CD14-positive monocyte (primary cell): Measurements from ENCODE around the gene FNIP2. TPM values are rescaled to one million over a fixed set of nuclear protein-coding genes. Genes with fewer than 3 reads are reported as not detected.

Experiments used
- DNase-seq, 3 donors: peaks; one replicate each; pipeline ENCODE4 v3.0.0-alpha.2; 2011 to 2022
- H2AFZ ChIP-seq: 2 replicates; pipeline ENCODE4 v1.6.0; 2012; ENCODE audit warnings: mild to moderate bottlenecking, low read depth, low read length, inconsistent platforms; ENCODE audit not compliant: insufficient read depth, poor library complexity, severe bottlenecking
- H3K27ac ChIP-seq, 2 donors: 1 replicate in 1 of 2; 2 replicates in 1 of 2; pipeline ENCODE4 v1.5.1; 2012 to 2013; ENCODE audit warnings: low read length in 2 of 2, control low read depth in 1 of 2, inconsistent platforms in 1 of 2, low read depth in 1 of 2, mild to moderate bottlenecking in 1 of 2
- H3K27me3 ChIP-seq, 2 donors: one replicate each; pipeline versions ENCODE4 v1.6.0 to v1.6.1; 2011 to 2013; ENCODE audit warnings: low read length in 2 of 2; ENCODE audit not compliant: control insufficient read depth in 2 of 2, insufficient read depth in 2 of 2
- H3K36me3 ChIP-seq, 2 donors: replicated peaks in 1 of 2; 1 replicate in 1 of 2; 2 replicates in 1 of 2; pipeline versions ENCODE4 v1.5.1 to v1.6.1; 2012 to 2013; ENCODE audit warnings: low read length in 2 of 2, control low read depth in 1 of 2, inconsistent platforms in 1 of 2, mild to moderate bottlenecking in 1 of 2; ENCODE audit not compliant: insufficient read depth in 2 of 2, control insufficient read depth in 1 of 2
- H3K4me1 ChIP-seq, 2 donors: 1 replicate in 1 of 2; 2 replicates in 1 of 2; pipeline versions ENCODE4 v1.5.1 to v1.6.1; 2012 to 2013; ENCODE audit warnings: low read length in 2 of 2, control low read depth in 1 of 2, inconsistent platforms in 1 of 2, mild to moderate bottlenecking in 1 of 2, moderate library complexity in 1 of 2; ENCODE audit not compliant: insufficient read depth in 2 of 2, control insufficient read depth in 1 of 2
- H3K4me2 ChIP-seq: replicated peaks from 2 replicates; pipeline ENCODE3; 2012; ENCODE audit warnings: low read length, moderate library complexity, mild to moderate bottlenecking; ENCODE audit not compliant: poor library complexity, severe bottlenecking; ENCODE audit errors: extremely low read depth
- H3K4me3 ChIP-seq, 3 experiments: fragments of 200-600 bp in 1 of 3; sonication (generic) in 1 of 3; replicated peaks in 1 of 3; 1 replicate in 2 of 3; 2 replicates in 1 of 3; pipeline ENCODE4 v1.5.1; 2011 to 2013; ENCODE audit warnings: low read length in 3 of 3, mild to moderate bottlenecking in 3 of 3, control low read depth in 2 of 3, low read depth in 2 of 3, inconsistent platforms in 1 of 3, moderate library complexity in 1 of 3
- H3K79me2 ChIP-seq: 2 replicates; pipeline ENCODE4 v1.6.0; 2012; ENCODE audit warnings: mild to moderate bottlenecking, control low read depth, inconsistent platforms, low read length, moderate library complexity; ENCODE audit not compliant: insufficient read depth
- H3K9ac ChIP-seq: 2 replicates; pipeline ENCODE4 v1.6.0; 2017; ENCODE audit warnings: low read length, mild to moderate bottlenecking; ENCODE audit not compliant: insufficient read depth, poor library complexity, severe bottlenecking
- H3K9me3 ChIP-seq, 2 donors: replicated peaks in 1 of 2; 1 replicate in 1 of 2; 2 replicates in 1 of 2; pipeline versions ENCODE4 v1.5.1 to v1.6.1; 2012 to 2013; ENCODE audit warnings: low read length in 2 of 2, control low read depth in 1 of 2; ENCODE audit not compliant: control insufficient read depth in 1 of 2, insufficient read depth in 1 of 2
- H4K20me1 ChIP-seq: 2 replicates; pipeline ENCODE4 v1.6.0; 2012; ENCODE audit warnings: mild to moderate bottlenecking, low read length, control low read depth, moderate library complexity; ENCODE audit not compliant: insufficient read depth
- H3K27ac Mint-ChIP-seq, 7 donors: one replicate each; pipeline ENCODE4 v1.8.0; 2020; ENCODE audit warnings: mild to moderate bottlenecking in 7 of 7, mixed read lengths in 7 of 7, moderate library complexity in 6 of 7, inconsistent platforms in 2 of 7
- H3K27me3 Mint-ChIP-seq, 3 donors: one replicate each; pipeline ENCODE4 v1.8.0; 2021 to 2022; ENCODE audit warnings: low read depth in 3 of 3, mild to moderate bottlenecking in 3 of 3, mixed read lengths in 3 of 3, moderate library complexity in 3 of 3, inconsistent platforms in 1 of 3
- H3K36me3 Mint-ChIP-seq, 2 donors: one replicate each; pipeline ENCODE4 v1.8.0; 2020; ENCODE audit warnings: mixed read lengths in 2 of 2, inconsistent platforms in 1 of 2, mild to moderate bottlenecking in 1 of 2
- H3K4me1 Mint-ChIP-seq: one replicate; pipeline ENCODE4 v1.8.0; 2020; ENCODE audit warnings: mild to moderate bottlenecking, mixed read lengths
- H3K4me3 Mint-ChIP-seq, 2 donors: one replicate each; pipeline ENCODE4 v1.8.0; 2020; ENCODE audit warnings: mild to moderate bottlenecking in 2 of 2, mixed read lengths in 2 of 2, moderate library complexity in 1 of 2
- H3K9me3 Mint-ChIP-seq, 7 donors: one replicate each; pipeline ENCODE4 v1.8.0; 2020 to 2022; ENCODE audit warnings: mixed read lengths in 7 of 7, mild to moderate bottlenecking in 6 of 7, moderate library complexity in 6 of 7, inconsistent platforms in 2 of 7
- WGBS: methylation state at CpG from one replicate; pipeline ENCODE4 v1.1.5; 2013; ENCODE audit warnings: missing lambda C conversion rate; ENCODE audit not compliant: insufficient coverage; 5-methylcytosine and 5-hydroxymethylcytosine counted together
- intact Hi-C, 2 donors: fragments of 100-400 bp; cut with micrococcal nuclease; formaldehyde crosslinking; loops; one replicate each; pipeline versions ENCODE4 v1.15.0 to v1.15.1; 2023
- polyA plus RNA-seq, 3 donors: library from polyadenylated mRNA; depleted of rRNA in 1 of 3; unstranded in 2 of 3; stranded (reverse) in 1 of 3; fragments of 300-500 nt in 2 of 3; fragments of >200 nt in 1 of 3; fragmentation: Illumina TruSeq in 2 of 3; gene quantifications; 1 replicate in 2 of 3; 2 replicates in 1 of 3; pipeline ENCODE4 v1.2.3, GENCODE V29; 2012 to 2021
- TF ChIP-seq, protein P1 (sequence below): fragments of 200-600 bp; IDR thresholded peaks from one replicate; pipeline ENCODE4 v1.8.0; 2022; ENCODE audit warnings: antibody characterized with exemption, mild to moderate bottlenecking

FNIP2 gene
- polyA plus RNA-seq, 3 donors, result 3.5 to 7.7 (median 5.7) TPM

DNA sequence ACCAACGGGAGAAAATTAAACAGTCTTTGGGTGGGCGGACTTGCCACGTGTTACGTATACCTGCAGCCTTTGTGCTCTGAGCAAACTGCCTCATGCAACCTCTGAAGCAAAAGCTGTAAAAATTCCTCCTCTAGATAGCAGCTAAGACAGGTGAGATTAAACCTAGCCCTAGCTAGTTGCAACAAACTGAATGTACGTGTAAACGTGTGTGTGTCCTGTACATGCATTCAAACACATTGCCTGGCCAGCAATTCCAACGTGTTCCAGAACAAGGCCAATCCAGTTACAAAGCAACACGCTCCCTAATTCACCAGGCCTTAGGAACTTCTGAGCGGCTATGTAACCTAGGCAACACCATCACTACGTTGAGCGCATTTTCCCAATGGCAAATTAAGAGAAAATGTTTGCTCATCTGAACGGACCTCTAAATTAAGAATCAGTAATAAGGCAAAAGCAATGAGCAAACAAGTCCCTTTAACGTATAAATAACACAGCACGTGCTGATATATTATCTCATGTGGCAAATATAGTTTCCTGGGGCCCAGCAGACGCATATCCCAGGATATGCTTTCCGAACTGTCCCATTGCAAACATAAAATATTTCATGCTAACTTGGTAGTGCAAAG is 46.4 kb upstream of the FNIP2 start:
- peak overlapping the region; percentile 97 to 99 (median 98) for H3K27ac Mint-ChIP-seq
- no peaks in the 10 kb centered on the region for H4K20me1 ChIP-seq
- peaks cover 35 to 39% of the 10 kb centered on the region in 2 donors for H3K36me3 Mint-ChIP-seq
- 19% methylated on average over 12 of the region's 16 CpGs for WGBS
- peaks cover 11 to 12% of the 10 kb centered on the region in 2 donors for H3K4me1 ChIP-seq
- peak overlapping the region; percentile 52 to 97 (median 90) for H3K4me3 ChIP-seq
- H3K36me3 ChIP-seq, result peaks cover 32 to 38% of the 10 kb centered on the region in 2 donors
- peak in 1 of 3 donors; percentile 33 for DNase-seq
- H3K4me3 Mint-ChIP-seq, result peak overlapping the region; percentile 97 to 100
- H3K27me3 Mint-ChIP-seq, result no peaks in the 10 kb centered on the region
- H3K9me3 ChIP-seq, result no peaks in the 10 kb centered on the region
- intact Hi-C loops, result loop anchor here (5.0 to 10.0 kb wide), 3 partner anchors 45 to 482 kb away; partner anchors contain the start of genes C4orf46 (in 1 of the 2), ETFDH (in 1 of the 2) and FNIP2 (in 1 of the 2)
- H3K27me3 ChIP-seq, result no peaks in the 10 kb centered on the region
- H3K79me2 ChIP-seq, result peaks cover 41% of the 10 kb centered on the region
- H3K27ac ChIP-seq, result peak overlapping the region; percentile 96 to 98
- TF ChIP-seq, protein P1, sequence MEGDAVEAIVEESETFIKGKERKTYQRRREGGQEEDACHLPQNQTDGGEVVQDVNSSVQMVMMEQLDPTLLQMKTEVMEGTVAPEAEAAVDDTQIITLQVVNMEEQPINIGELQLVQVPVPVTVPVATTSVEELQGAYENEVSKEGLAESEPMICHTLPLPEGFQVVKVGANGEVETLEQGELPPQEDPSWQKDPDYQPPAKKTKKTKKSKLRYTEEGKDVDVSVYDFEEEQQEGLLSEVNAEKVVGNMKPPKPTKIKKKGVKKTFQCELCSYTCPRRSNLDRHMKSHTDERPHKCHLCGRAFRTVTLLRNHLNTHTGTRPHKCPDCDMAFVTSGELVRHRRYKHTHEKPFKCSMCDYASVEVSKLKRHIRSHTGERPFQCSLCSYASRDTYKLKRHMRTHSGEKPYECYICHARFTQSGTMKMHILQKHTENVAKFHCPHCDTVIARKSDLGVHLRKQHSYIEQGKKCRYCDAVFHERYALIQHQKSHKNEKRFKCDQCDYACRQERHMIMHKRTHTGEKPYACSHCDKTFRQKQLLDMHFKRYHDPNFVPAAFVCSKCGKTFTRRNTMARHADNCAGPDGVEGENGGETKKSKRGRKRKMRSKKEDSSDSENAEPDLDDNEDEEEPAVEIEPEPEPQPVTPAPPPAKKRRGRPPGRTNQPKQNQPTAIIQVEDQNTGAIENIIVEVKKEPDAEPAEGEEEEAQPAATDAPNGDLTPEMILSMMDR, result no peak
- no peaks in the 10 kb centered on the region for H3K9me3 Mint-ChIP-seq
- peak overlapping the region; percentile 95 for H3K9ac ChIP-seq
- H3K4me1 Mint-ChIP-seq, result peaks cover 18% of the 10 kb centered on the region
- H3K4me2 ChIP-seq, result peak overlapping the region; percentile 85
- peak overlapping the region; percentile 93 for H2AFZ ChIP-seq

- H3K9me3 ChIP-seq, result no peaks in the 10 kb centered on the region
- no peaks in the 10 kb centered on the region for H3K27me3 Mint-ChIP-seq
- H3K36me3 Mint-ChIP-seq, result peaks cover 28 to 32% of the 10 kb centered on the region in 2 donors
- H2AFZ ChIP-seq, result peak within 1 kb of the TSS; percentile 93
- H3K4me3 Mint-ChIP-seq, result peak within 1 kb of the TSS; percentile 97 to 100
- peak within 1 kb of the TSS; percentile 96 to 98 for H3K27ac ChIP-seq
- no peaks in the 10 kb centered on the region for H3K27me3 ChIP-seq
- peak within 1 kb of the TSS; percentile 52 to 97 (median 90) for H3K4me3 ChIP-seq
- H3K36me3 ChIP-seq, result peaks cover 25 to 31% of the 10 kb centered on the region in 2 donors
- peak within 1 kb of the TSS; percentile 97 to 99 (median 98) for H3K27ac Mint-ChIP-seq
- no peaks in the 10 kb centered on the region for H3K9me3 Mint-ChIP-seq
- H4K20me1 ChIP-seq, result no peaks in the 10 kb centered on the region
- TF ChIP-seq, protein P1, result no peak
- WGBS, result under 1% methylated on average over 65 of the region's 65 CpGs
- peaks cover 18% of the 10 kb centered on the region for H3K4me1 Mint-ChIP-seq
- H3K79me2 ChIP-seq, result peaks cover 41% of the 10 kb centered on the region
- peak within 1 kb of the TSS; percentile 85 for H3K4me2 ChIP-seq
- H3K9ac ChIP-seq, result peak within 1 kb of the TSS; percentile 95
- peaks cover 11 to 12% of the 10 kb centered on the region in 2 donors for H3K4me1 ChIP-seq
- peak; percentile 78 to 92 (median 80) for DNase-seq
- intact Hi-C loops, result loop anchor here (5.0 to 10.0 kb wide), 3 partner anchors 44 to 482 kb away; partner anchors contain the start of genes C4orf46 (in 1 of the 2), ETFDH (in 1 of the 2) and FNIP2 (in 1 of the 2)
Observed at GRCh38 chr4:158722917-158723793, 45.7 kb upstream of the FNIP2 start, which contains the start of gene PPID. Gene PPID (minus strand): TSS chr4:158723396. CDS start chr4:158723288, 108 bp downstream.
